C1 segment of cervical spinal cord (tissue), 14 donors: Measurements from ENCODE around the gene ZMYND15.

Source experiments
- DNase-seq, 14 donors: peaks; one replicate each; lab custom pipeline; 2025; lab: John Stamatoyannopoulos, UW

Gene ZMYND15

DNA sequence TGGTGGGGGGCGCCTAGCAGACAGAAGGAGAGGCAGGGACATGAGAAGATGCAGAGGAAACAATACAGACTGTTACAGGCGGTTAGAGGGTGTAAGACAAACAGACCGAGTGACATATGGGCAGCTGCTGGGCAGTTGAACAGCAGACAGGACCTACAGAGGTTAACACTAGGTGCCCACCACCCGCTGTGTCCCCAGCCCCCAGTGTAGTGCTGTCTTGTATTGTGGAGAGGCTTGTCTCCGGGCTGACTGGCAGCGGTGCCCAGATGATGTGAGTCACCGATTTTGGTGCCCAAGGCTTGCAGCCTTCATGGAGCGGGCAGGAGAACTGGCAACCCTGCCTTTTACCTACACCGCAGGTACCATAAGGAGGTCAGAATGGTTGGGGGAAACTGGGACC, 2.5 kb downstream of the ZMYND15 start:
- no peak for DNase-seq

- DNase-seq = no peak
Measured at GRCh38 chr17:4742629-4743028, 3.0 kb downstream of the ZMYND15 start.

GRCh38 chr17:4743216-4743615, 3.6 kb downstream of the ZMYND15 start:
- DNase-seq = no peak

GRCh38 chr17:4743898-4744297, 4.3 kb downstream of the ZMYND15 start:
- DNase-seq = no peak

DNA sequence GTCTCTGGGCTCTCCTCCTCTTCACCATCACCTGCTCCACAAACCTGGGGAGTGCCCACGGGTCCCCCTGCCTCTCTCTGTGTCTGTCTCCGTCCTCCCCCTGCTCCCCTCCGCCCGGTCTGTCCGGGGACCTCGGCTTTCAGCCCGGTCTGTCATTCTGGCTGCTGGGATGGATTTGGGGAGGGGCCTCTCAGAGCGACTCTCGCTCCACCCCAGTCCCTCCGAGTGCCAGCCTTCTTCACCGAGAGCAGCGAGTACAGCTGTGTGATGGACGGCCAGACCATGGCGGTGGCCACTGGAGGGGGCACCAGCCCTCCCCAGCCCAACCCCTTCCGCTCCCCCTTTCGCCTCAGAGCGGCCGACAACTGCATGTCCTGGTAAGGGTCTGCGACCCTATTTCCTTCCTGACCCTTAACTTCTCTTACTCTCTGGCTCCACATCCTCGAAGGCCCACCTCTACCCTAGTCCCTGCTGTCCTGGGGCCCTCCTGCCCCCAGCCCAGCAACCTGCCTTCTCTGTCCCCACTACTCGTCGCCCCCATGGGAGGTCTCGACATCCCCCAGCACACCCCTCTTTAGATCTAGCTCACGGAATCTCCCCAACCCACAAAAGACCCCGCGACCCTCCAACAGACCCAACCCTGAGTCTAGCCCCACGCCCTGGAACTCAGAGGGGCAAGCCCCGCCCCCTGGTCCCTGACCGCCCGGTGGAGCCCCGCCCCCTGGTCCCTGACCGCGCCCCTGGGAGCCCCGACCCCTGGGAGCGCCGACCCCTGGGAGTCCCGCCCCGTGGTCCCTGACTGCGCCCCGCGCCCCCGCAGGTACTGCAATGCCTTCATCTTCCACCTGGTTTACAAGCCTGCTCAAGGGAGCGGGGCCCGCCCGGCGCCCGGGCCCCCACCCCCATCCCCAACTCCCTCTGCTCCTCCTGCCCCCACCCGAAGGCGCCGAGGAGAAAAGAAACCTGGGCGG, 5.7 kb downstream of the ZMYND15 start:
- DNase-seq = no peak

GRCh38 chr17:4747847-4748246, 8.2 kb downstream of the ZMYND15 start:
- DNase-seq = peak in 1 of 14 donors; percentile 16

DNA sequence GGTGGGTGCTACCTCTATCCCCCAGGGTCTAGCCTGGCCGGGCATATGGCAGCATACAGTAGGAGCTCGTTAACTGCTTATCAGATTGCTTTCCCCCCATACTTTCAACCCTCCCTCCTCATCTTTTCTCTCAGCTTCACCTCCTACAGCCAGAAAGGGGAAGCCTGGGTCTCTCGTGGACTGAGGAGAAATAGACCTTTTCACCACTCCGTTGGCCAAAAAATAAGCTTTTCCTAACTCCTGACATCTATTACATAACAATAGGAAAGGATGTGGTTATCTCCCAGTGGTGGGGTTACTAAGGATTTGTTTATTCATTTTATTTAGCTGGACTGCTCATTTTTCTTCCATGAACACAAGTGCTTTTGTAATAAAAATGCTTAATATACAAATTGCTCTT, 9.1 kb downstream of the ZMYND15 start:
- no peak for DNase-seq

- no peak for DNase-seq
Measured at GRCh38 chr17:4750606-4751005, 11.0 kb downstream of the ZMYND15 start.

DNA sequence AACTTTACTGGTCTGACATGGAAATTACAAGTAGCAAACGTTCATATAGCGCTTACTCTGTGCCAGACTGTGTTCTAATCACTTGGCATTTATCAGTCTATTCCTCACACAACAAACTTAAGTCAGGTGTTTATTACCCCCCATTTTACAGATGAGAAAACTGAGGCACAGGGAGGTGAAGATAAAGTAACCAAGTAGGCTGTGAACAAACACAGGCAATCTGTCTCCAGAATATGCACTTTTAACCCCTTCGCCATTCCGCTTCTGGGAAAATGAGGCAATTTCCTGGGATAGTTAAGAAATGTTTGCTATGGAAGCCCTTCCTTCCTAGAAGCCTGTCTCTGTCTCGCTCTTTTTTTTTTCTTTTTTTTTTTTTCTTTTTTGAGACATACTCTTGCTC, 12.3 kb downstream of the ZMYND15 start:
- DNase-seq = no peak

DNA sequence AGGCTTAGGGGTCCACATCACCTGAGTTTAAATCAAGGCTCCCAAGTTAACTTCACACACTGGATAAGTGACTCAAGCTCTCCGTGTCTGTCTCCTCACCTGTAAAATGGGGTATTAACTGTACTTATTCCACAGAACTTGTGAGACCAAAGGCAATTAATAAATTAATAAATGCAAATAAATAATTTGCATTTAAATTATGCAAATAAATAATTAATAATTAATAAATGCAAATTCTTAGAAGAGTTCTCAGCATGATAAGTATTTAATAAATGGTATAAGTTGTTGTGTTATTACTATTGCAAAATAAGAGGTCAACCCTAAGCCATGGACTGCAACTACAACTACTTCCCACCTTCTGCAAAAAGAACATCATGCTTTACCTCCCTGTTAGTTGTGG, 13.8 kb downstream of the ZMYND15 start:
- DNase-seq = no peak

DNA sequence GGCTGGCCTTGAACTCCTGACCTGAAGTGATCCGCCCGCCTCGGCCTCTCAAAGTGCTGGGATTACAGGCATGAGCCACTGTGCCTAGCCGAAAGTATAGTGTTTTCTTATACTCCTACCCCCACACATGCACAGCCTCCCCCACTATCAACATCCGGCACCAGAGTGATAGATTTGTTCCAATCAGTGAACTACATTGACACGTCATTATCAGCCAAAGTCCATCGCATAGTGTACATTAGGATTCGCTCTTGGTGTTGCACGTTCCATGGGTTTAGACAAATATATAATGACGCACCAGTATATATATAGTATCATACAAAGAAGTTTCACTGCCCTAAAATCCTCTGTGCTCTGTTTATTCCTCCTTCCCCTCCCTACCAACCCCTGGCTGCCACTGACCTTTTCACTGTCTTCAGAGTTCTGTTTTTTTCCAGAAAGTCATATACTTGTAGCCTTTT, 20.2 kb downstream of the ZMYND15 start:
- DNase-seq = no peak

- DNase-seq = no peak
Measured at GRCh38 chr17:4764595-4764994, 25.0 kb downstream of the ZMYND15 start.

DNA sequence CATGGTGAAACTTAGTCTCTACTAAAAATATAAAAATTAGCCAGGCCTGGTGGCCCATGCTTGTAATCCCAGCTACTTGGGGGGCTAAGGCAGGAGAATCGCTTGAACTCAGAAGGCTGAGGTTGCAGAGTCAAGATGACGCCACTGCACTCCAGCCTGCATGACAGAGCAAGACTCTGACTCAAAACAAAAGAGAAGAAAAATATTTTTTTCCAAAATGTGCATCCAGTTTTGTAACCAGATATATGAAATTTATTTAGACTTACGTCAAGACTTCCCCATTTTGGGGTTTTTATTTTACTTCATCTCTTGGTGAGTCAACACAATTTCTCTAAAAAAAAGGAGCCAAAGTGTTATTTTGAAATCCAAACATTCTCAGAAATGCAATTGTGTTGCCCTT, 26.6 kb downstream of the ZMYND15 start:
- no peak for DNase-seq

DNA sequence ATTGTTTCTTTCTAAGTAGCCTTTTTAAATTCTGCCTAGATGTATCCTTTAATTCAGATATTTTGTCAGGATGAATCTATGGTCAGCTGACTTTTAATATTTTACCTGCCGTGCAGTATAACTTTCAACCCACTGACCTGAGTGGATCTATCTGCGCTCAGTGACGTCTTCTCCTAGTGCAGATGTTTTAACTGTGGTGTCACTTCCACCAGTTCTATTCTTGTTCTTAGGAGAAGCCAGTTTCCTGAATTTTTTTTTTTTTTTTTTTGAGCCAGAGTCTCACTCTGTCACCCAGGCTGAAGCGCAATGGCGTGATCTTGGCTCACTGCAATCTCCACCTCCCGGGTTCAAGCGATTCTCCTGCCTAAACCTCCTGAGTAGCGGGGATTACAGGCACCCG, 27.1 kb downstream of the ZMYND15 start:
- no peak for DNase-seq

DNA sequence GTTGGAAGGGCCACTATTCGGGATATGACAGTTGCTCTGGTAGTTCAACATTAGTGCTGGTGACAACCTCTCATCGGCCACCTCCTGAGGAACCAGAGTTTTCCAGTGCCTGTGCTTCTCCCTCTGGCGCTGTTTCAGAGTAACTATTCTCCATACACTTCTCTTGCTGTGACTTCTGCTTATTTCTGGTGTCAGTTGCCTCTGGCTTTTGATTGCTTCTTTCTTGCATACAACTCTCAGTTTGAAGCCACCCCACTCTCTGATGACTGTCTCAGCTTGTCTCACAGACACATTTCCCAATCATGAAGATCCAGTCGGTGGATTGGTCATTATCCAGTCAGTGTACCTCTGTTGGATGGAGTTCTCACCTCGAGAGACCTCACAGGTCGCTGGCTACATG, 28.7 kb downstream of the ZMYND15 start:
- DNase-seq = no peak

GRCh38 chr17:4769628-4770027, 30.0 kb downstream of the ZMYND15 start:
- no peak for DNase-seq

- DNase-seq = peak in 1 of 14 donors; percentile 14
Measured at GRCh38 chr17:4771519-4772234, 32.0 kb downstream of the ZMYND15 start, which contains the start of gene TM4SF5. TM4SF5 (plus strand) TSS chr17:4771886; CDS start chr17:4771923, 37 bp downstream.

- no peak for DNase-seq
Measured at GRCh38 chr17:4772235-4772613, 32.6 kb downstream of the ZMYND15 start.

GRCh38 chr17:4777969-4778760, 38.5 kb downstream of the ZMYND15 start:
- DNase-seq = no peak

GRCh38 chr17:4780325-4780955, 40.8 kb downstream of the ZMYND15 start:
- DNase-seq = no peak

DNA sequence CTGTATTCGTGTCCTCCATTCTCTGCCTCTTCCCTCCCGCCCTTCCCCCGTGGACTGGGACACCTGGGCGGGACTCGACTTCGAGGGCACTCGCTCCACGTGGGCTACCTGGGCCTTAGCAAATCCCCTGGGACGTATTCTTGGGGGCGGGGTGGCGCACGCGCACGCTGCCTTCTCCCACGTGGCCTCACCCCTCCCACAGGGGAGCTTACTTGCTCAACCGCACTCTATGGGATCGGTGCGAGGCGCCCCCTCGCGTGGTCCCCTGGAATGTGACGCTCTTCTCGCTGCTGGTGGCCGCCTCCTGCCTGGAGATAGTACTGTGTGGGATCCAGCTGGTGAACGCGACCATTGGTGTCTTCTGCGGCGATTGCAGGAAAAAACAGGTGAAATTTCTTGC, 43.0 kb downstream of the ZMYND15 start:
- peak in 1 of 14 donors; percentile 8 for DNase-seq
